Inferior parietal cortex (tissue), 1 donor: ENCODE measurements around the gene CENPN.

Experiments
- DNase-seq: peaks from one replicate; pipeline ENCODE4 v3.0.0-alpha.2; 2016; ENCODE audit errors: extremely low spot score

CENPN gene, protein sequence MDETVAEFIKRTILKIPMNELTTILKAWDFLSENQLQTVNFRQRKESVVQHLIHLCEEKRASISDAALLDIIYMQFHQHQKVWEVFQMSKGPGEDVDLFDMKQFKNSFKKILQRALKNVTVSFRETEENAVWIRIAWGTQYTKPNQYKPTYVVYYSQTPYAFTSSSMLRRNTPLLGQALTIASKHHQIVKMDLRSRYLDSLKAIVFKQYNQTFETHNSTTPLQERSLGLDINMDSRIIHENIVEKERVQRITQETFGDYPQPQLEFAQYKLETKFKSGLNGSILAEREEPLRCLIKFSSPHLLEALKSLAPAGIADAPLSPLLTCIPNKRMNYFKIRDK

DNA sequence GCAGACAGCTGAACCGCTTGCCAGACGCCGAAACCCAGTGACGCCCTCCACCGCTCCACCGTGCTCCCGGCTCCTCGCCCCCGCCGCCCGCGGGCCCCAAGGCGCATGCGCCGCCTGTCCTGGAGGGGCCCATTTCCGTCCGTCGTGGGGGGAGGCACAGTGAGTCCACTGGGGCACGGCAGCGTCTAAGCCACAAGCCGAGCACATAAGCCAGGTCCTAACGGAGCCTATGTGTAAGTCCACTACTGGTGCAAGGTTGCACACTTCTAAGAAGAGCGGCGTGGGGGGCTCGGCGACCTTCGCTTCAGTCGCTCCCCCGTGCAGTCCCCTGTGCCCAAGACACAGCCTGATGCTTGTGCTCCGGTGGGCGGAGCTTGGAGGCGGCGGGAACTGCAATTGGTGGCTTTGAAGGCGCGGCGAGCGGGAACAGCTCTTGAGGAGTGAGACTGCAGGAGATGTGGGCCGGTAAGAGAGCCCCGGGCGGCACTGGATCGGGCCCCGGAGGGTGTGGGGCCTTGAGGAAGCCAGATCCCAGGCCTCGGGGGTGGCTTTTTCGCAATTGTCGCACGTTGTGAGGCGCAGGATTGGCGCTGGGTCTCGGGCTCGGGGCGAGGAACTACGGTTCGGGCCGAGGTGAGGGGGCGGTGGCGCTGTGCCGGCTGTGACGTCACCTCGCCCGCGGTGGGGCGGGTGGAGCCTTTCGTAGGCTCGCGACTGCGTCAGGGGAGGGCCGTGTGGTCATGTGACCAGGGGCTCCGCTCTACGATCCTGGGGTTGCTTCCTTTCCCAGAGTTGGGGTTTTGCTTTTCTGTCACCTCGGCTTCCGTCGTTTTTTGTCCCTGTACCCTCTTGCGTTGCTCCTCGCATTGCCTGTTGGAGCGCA lies at the start of gene CENPN, which contains the start of gene CMC2:
TSS of gene CENPN (plus strand) at position 402 of the 883 bp plus-strand sequence. CDS start 4,726 bp downstream, outside the sequence.
TSS of gene CMC2 (minus strand) at position 73 of the 883 bp plus-strand sequence. CDS start 9,491 bp downstream, outside the sequence.
- peak; percentile 98 for DNase-seq

DNA sequence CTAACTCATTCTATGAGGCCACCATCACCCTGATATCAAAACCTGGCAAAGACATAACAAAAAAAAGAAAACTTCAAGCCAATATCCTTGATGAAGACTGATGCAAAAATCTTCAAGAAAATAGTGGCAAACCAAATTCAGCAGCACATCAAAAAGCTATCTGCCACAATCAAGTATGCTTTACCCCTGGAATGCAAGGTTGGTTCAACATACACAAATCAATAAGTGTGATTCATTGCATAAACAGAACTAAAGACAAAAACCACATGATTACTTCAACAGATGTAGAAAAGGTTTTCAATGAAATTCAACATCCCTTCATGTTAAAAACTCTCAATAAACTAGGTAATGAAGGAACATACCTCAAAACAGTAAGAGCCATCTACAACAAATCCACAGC lies 48.7 kb upstream of the CENPN start:
- DNase-seq = no peak

DNA sequence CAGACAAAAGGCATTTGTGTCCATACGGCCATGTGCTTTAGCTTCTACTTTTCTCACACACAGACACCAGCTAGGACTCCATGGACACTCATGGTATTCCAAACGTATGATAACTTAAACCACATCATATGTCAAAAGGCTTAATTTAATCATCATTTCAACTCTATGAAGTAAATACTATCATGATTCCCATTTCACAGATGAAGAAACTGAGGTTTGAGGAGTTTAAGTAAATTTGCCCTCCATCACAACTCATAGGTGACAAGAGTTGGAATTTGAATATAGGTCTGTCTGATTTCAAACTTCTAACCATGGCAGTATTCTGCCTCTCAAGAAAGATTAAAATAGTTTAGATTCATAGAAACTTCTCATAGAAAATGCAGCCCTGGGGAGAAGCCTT lies 44.1 kb upstream of the CENPN start:
- DNase-seq = no peak

DNA sequence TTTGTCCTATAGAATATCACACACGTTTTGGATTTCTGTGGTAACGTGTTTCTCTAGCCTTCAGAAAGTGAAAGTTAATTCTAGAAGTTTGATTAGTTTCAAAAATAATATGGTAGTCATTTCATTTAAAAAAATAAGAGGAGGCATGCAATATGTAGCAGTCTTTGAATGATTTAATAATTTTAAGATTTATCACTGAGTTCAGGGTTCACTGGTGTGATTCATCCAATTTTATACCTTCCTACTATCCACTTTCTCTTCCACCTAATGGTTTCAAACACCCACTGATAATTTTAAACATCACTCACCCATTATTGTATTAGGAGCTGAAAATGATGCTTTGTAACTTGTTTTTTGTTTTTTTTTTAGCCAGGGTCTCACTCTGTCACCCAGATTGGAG lies 42.7 kb upstream of the CENPN start:
- DNase-seq = no peak

DNA sequence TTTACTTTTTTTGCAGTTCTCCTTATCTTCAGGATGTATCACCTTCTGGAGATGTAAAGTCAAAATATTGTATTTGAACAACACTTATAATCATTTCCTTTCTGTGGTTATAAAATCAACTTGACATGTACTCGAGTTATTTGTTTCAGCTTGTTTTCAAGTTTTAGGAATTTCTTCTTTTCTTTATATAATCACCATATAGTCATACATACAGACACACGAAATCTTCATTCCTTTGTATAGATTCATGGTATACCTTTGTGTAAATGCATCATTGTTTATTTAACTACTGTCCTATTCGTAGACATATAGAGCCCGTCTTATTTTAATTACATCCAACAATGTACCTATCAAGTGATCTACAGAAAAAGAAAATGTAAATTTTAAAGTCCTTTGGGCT lies 40.4 kb upstream of the CENPN start:
- no peak for DNase-seq

DNA sequence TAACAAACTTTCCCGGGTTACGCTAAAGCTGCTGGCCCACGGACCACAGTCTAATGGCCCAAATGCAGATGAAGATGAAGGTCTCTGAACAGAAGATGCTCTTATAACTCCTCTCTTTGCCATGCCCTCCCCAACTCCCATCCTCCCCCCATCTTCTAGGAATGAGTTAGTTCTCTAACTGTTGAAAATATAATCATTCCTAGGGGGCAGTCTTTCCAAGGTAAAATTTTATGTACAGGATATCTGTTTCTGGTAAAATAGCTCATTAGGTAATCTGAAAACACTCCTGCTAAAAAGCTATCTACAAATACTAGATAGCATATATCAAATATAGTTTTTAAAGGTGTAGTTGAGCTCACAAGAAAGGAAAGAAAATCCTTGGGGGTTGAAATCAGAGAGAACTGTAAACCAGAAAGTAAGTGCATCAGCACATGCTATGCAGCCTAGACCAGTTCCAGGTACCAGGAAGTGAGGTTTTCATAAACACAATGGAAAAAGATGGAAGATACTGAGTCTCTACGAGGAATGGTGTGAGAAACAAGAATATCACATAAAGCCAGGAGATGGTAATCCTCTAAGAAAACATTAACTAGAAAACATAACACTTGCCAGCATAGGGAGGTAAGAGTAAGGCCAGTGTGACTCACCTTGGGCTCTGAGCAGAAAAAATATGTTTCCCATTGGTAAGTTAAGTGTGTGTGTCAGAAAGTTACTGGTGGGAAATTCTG lies 38.5 kb upstream of the CENPN start:
- DNase-seq = no peak

DNA sequence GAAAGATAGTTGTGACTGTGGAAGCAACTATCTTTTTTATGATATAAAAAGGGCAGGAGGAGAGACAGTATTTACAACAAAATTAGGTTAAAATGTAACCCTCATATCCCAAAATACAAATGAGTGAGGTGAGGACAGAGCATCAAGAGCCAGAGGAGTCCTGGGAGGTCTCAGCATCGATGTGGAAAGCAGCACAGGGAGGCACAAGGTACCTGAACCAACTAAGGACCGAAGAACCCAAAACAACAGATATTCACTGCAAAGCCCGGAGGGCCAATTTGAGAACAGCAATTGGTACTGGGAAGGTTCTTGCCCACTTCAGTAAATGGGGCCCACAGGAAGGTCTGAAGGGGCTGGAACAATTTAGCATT lies 37.9 kb upstream of the CENPN start:
- no peak for DNase-seq

DNA sequence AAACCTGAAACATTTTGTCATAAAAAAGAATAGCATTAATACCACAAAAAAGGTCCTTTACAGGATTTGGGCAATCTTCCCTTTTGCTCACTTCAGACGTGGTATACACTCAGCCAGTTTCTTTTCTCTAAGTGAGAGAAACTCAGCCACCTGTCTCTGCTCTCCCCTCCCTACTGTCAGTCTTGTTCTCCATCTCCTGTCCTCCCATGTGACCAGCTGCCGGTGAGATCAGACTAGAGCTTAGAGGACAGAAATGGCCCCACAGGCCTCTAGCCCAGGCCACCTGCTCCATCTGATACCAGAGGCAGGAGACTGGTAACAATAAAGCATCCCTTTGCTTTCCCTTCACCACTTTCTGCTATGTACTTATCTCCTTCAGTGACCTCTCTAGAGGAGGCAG lies 35.2 kb upstream of the CENPN start:
- no peak for DNase-seq

DNA sequence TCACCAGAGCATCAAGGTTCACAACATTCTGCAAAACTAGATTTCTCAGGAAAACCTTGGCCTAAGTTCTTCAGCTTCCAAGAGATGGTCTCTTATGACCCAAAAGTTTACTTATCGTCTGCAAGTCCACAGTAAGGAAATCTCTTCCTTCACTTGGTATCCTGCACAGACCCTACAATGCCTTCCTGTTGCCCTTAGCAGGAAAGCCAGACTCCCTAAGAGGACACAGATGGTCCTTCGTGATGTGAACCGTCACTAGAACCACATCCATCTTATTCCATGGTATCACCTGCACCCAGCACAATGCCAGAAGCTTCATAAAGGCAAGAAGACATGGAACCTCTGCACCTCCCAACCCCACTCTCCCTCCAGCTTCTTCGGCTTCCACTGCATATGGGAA lies 34.4 kb upstream of the CENPN start:
- no peak for DNase-seq

DNA sequence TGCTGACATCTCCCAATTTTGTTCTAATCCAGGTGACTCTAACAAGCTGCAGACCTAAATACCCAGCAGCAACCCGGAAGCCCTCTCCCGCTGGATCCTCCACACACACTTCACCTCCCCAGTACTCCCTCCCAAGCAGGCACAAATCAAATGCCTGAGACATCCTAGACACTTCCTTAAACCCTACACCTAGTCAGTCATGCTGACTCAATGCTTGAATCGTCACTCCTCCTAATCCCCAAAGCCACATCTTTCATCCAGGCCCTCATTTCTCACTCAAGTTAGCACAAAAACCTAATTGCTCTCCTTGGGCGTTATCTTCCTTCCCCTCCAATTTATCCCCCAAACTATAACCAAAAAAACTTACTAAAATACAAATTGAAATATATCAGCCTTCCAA lies 33.0 kb upstream of the CENPN start:
- no peak for DNase-seq

DNA sequence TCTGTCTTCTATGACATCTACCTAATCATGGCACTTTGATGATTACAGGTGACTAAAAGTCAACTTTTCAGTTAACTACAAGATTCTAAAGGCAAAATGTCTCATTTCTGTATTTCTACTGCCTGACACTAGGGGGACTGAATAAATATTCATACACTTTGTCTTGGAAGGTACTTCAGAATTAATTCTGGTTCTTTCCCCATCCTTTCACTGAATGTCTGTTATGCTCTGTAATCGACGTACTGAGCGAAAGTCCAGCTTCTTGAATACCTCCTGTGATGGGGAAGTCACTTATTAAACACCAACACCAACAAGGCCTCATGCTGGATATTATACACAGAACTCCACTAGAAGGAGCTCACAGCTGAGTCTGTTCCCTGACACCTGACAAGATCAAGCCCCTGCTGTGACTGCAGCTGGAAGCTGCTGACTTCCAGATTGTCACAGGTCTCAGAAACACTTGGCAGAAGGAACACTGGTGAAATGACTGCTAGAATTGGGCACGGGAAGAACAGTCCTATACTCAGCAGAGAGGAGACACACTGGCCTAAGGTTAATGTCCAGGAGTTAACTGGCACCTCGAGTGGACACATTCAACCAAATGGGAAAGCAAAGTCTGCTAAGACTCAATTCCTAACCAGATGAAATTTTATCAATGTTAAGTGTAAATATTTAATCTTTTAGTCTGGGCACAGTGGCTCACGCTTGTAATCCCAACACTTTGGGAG lies 32.2 kb upstream of the CENPN start:
- DNase-seq = no peak

DNA sequence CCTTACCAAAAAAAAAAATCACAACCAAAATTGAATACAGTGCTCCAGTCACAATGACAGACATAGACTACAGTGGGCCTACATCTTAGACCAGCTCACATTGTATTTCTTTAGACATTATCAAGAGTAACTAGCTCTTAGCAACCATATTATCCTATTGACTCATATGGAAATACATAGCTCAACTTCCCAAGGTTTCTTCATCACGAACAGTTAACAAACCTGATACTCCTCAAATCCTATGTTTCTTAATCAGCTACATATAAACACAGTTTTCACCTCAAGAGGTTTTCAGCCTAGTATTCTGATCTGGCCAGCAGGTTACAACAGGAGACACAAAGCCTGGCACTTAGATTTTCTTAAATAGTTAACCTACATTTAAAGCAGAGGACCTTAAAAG lies 30.1 kb upstream of the CENPN start:
- no peak for DNase-seq

DNA sequence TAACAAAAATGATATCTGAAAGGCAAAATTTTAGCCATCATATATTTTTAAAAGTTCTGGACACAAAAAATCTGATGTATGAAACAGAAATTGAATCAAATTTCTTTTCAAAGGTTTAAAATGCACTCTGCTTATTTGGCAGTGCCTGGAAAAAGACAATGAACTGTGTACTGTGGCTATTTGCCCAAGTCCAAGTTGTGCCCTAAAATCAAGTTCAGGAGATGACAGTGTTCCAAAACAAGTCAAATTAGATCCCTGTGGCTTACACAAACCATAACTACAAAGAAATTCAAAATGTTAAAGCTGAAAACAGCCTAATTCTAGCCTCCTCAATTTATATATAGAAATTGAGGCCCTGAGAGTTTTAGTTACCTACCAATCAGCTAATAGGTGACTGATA lies 25.9 kb upstream of the CENPN start:
- DNase-seq = no peak

DNA sequence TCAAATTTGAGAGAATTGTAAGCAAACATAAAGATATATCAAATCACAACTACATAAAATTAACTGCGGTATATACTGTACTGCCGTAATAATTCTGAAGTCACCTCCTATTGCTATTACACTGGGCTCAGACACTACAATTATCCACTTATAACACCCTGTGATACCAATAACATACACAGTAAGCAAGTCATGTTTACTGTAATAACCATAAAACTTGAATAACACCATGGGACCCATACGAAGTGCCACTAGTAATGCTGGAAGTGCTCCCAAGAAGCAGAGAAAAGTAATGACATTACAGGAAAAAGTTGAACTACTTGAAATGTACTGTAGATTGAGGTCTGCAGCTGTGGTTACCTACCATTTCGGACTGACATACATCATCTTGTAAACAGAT lies 24.4 kb upstream of the CENPN start:
- DNase-seq = no peak

DNA sequence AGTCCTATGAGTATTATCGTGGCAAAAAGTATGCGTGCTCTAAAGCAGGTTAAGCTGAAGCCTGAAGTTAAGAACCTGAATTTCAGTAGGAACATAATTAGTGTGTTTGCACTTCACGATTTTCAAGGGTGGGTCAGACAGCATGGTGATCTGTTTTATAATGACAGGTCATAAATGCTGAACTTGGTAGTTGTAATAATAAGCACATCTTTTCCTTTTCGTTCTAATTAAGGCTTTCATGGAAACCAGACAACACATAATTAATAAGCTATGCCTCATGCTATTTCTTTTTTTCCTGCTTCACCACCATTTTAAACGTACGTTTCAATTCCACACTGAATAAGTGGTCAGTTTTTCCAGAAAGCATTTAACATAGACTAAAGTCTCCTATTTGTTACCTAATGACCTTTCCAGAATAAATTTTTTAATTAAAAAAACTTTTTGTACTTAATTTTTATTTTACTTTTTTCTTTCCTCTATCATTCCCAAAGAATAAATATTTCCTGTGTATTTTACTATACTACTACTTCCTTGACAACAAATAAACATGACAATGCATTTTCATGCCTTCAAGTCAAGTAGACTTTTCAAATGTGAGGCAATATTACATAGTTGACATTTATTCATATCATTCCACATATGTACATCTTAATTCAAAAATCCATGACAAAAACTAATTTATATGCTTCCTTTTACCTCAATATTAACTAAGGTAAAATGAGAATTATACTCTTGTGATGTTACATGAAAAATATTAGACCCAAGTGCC lies 22.7 kb upstream of the CENPN start:
- DNase-seq = no peak

DNA sequence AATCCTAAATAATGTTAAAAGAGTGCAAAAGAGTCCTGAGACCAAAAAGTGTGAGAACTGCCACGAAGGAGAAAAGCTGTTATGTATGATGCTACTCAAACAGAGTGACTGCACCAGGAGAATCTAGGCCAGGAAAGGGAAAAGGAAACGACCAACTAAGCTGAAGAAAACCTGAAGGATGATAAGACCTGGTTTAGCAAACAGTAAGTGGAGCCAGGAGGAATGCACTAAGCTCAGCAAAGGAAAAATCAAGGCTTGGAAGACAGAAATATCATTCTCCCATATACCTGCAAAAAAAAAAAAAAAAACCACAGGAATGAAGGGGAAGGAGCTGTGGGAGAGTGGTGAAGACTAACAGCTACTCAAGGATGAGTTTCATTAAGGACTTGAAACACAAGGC lies 21.4 kb upstream of the CENPN start:
- DNase-seq = no peak

DNA sequence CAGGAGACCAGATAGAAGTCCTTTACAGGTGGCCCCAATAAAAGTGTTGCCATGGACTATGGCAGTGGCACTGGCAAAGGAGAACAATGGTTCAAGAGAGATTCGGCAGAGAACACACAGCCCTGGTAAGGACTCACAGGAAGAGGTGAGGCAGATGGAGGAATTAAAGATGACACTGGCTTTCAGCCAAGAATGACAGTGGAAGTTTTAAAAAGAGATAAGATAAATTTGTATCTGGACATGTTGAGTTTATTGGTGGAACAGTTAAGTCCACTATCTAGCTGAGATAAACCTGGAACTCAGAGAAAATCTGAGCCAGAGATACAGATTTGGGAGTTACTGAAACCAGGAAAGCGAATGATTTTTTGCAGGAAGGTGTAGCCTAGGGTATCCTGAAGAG lies 20.5 kb upstream of the CENPN start:
- no peak for DNase-seq

DNA sequence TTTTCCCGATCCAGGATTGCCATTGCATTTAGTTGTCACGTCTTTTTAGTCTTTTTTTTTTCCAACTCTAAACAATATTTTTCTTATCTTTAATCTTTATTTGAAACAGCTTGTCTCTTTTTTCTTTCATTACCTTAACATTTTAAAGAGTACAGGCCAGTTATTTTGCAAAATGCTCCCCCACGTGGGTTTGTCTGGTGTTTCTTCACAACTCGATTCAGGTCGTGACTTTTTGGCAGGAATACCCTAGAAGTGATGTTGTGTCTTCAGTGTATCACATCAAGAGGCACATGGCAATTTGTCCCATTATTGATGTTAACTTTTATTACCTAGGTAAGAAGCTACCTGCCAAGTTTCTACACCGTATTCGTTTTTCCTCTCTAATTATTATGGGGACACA lies 18.3 kb upstream of the CENPN start:
- DNase-seq = no peak

DNA sequence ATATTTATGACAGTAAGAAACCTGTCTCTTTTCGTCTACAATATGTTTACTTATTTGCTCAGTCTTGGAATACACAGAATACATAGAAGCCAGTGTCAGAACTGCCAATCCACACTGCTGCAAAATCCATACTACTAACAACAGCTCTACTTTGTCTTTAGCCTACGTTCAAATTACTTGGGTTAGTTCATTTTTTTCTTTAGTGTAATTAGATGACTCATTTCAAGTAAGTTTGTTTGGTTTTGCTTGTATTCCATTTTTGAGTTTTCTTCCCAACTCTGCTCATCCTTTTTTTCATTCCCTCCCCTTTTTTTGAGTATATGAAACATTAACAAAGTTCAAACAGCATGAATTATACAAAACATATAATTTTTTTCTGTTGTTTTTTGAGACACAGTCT lies 17.2 kb upstream of the CENPN start:
- no peak for DNase-seq

DNA sequence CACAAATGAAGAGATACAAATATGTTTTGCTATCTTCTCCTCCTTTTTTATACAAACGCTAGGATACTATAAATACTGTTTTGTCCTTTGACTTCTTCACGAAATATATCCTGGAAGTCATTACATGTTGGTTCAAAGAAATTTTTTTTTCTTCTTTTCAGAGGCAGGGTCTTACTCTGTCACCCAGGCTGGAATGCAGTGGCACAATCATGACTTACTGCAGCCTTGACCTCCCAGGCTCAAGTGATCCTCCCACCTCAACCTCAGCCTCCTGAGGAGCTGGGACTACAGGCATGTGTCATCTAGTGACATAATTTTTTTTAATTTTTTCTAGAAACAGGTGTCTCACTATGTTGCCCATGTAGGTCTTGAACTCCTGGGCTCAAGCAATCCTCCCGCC lies 16.4 kb upstream of the CENPN start:
- DNase-seq = no peak

DNA sequence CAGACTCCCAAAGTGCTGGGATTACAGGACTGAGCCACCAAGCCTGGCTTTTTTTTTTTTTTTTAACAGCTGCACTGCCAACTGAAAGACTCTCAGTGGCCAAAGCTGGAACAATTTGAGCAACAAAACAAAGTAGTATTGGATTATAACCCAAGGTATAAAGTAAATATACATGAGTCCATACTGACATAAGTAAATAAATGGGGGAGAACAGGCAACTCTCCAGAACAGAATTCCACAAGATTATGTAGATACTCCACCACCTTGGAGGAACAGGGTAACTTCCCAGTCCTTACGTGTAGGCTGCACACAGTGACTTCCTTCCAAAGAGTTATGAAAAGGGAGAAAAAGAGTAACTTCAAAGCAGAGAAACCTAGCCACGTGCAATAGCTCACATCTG lies 16.0 kb upstream of the CENPN start:
- no peak for DNase-seq
